ENCODE measurements around the gene SEC11C.
A peak's percentile ranks its signal among the peaks of the same experiment; 100 is the strongest.

SEC11C gene

GRCh38 chr18:59172664-59173249, 33.1 kb downstream of the SEC11C start:
- TF ChIP-seq, protein P1, sequence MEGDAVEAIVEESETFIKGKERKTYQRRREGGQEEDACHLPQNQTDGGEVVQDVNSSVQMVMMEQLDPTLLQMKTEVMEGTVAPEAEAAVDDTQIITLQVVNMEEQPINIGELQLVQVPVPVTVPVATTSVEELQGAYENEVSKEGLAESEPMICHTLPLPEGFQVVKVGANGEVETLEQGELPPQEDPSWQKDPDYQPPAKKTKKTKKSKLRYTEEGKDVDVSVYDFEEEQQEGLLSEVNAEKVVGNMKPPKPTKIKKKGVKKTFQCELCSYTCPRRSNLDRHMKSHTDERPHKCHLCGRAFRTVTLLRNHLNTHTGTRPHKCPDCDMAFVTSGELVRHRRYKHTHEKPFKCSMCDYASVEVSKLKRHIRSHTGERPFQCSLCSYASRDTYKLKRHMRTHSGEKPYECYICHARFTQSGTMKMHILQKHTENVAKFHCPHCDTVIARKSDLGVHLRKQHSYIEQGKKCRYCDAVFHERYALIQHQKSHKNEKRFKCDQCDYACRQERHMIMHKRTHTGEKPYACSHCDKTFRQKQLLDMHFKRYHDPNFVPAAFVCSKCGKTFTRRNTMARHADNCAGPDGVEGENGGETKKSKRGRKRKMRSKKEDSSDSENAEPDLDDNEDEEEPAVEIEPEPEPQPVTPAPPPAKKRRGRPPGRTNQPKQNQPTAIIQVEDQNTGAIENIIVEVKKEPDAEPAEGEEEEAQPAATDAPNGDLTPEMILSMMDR (IDR thresholded peaks at IDR 0.05; ENCODE audit: insufficient read depth, low read length, missing control alignments), result no peak
- POLR2A ChIA-PET, result no interaction called here
- no peak overlapping the region for H3K4me3 ChIP-seq (ENCODE audit: low read depth, low read length)
- no peak for DNase-seq (ENCODE audit: low read depth, low spot score)
- CTCF ChIA-PET, result interaction anchor here (0.7 kb wide), 1 partner anchor 90 kb away, joined by 3 read pairs; no protein-coding TSS in a partner anchor

DNA sequence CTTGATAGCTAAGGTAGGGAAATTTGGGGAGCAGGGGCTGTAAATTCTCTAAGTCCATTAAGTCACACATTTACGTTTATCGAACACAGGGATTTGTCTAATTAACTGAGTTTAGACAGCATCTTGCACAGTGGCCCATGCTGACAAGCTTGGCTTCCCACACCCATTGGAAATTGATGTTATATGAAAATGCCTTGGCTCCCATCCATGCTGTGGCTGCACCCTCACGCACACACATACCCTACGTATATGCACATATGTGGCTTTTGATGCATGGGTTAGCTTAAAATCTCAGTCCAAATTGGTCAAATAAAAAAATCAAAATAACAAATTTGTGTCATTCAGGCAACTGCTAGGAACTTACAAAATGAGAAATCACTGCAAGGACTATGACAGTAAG, 37.8 kb downstream of the SEC11C start:
- CTCF ChIA-PET, result interaction anchor here (1.0 to 1.1 kb wide), 2 partner anchors 23 to 225 kb away, joined by 3 to 4 read pairs; no protein-coding TSS in a partner anchor
- H3K4me3 ChIP-seq (ENCODE audit: low read depth, low read length), result no peak overlapping the region
- POLR2A ChIA-PET, result no interaction called here
- TF ChIP-seq, protein P1 (IDR thresholded peaks at IDR 0.05; ENCODE audit: insufficient read depth, low read length, missing control alignments), result no peak
- no peak for DNase-seq (ENCODE audit: low read depth, low spot score)

DNA sequence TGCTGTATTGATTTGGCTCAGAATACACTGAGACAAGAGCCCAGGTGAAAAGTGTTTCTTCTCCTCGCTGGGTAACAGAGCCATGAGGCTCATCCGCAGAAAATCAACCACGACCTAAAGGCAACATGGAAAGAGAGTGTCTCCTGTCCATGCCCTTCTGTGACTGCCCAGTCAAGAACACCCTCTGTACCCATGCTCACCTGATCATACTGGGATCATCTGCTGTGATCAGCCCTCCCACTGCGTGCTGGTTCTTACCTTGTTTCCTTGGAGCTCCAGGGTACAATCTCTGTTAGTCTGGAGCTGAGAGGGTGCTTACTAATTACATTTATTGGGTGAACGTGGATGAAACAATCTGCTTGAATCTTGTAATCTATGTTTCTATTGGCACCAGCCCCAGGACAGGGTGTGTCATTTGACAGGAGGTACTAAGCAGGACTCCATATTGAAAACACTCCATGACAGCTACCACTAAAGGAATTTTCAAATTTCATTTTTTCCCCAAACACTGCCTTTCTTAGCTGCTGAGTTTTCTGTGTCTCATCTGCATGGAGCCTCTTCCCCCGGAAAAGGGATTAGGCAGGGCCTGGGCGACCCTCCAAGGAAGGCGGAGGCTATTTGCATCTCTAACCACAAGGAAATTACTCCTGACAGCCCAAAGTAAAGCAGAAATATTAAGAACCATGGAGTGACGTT, 40.6 kb downstream of the SEC11C start:
- no peak overlapping the region for H3K4me3 ChIP-seq (ENCODE audit: low read depth, low read length)
- CTCF ChIA-PET, result interaction anchor here (1.8 kb wide), 1 partner anchor 11 kb away, joined by 4 read pairs; no protein-coding TSS in a partner anchor
- peak; percentile 34 for DNase-seq (ENCODE audit: low read depth, low spot score)
- TF ChIP-seq, protein P1 (IDR thresholded peaks at IDR 0.05; ENCODE audit: insufficient read depth, low read length, missing control alignments), result no peak
- POLR2A ChIA-PET, result no interaction called here

DNA sequence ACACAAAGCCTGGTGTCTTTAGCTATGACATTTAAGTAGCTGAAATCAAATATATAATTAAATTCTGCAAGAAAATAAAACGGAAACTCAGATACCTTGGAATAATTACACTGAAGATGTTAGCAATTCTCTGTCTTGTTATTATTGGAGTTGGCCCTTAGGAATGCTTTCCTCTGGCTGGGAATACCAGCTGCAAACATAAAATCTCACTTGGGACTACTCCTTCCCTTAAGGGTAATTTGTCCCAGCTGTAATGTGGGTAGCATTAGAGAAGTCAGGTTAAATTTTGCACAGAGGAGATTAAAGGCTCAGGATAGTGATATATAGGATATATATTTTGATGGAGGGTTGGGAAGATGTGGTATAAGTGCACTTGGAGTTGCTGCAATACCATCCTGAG, 43.0 kb downstream of the SEC11C start:
- TF ChIP-seq, protein P1 (IDR thresholded peaks at IDR 0.05; ENCODE audit: insufficient read depth, low read length, missing control alignments), result no peak
- ChIA-PET CTCF (no interaction called here), POLR2A (no interaction called here)
- H3K4me3 ChIP-seq (ENCODE audit: low read depth, low read length), result no peak overlapping the region
- DNase-seq (ENCODE audit: low read depth, low spot score), result no peak

DNA sequence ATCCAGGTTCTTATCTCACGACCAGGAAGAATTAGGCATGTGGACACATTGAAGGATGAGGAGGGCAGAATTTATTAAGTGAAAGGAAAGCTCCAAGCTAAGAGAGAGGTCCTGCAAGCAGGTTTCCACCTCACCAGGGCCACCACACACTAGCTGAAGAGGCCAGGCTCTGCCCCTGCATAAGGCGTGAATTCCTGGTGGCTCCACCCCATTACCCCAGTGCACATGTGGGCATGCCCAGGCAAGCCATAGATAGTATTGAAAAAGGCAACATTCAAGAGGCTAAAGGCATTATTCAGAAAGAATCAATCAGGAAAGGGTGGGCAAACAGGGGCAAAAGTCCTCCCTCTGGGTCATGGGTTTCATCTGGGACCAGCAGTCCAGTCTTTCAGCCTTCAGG, 49.3 kb downstream of the SEC11C start:
- DNase-seq (ENCODE audit: low read depth, low spot score), result no peak
- ChIA-PET CTCF (interaction anchor here (3.1 kb wide), 1 partner anchor 13 kb away, joined by 10 read pairs; no protein-coding TSS in a partner anchor), POLR2A (no interaction called here)
- TF ChIP-seq, protein P1 (IDR thresholded peaks at IDR 0.05; ENCODE audit: insufficient read depth, low read length, missing control alignments), result no peak
- H3K4me3 ChIP-seq (ENCODE audit: low read depth, low read length), result no peak overlapping the region

DNA sequence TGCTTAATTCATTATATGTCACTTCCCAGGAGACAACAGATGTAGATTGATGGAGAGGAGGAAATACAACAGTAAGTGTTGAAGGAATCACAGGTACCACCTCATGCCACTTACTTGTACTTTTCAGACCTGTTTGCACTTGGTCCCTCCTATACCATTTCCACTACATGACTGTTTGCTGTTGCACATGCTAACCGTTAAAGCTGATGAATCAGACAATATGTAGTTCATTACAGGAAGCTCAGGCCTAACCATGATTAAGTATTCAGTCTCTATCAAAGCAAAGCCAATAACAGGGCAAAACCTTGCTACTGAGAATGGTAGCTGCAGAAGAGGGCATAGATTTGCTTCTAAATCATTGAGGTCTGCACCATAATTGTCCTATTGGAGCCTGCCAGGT, 50.1 kb downstream of the SEC11C start:
- CTCF ChIA-PET, result interaction anchor here (1.1 to 3.1 kb wide), 2 partner anchors 12 to 118 kb away, joined by 3 to 10 read pairs; no protein-coding TSS in a partner anchor
- POLR2A ChIA-PET, result no interaction called here
- TF ChIP-seq, protein P1 (IDR thresholded peaks at IDR 0.05; ENCODE audit: insufficient read depth, low read length, missing control alignments), result no peak
- no peak for DNase-seq (ENCODE audit: low read depth, low spot score)
- H3K4me3 ChIP-seq (ENCODE audit: low read depth, low read length), result no peak overlapping the region

All from AG04449 (cell line).